ENCODE data around the gene PIK3R2. TPM values are rescaled to one million over a fixed set of nuclear protein-coding genes. Genes with fewer than 3 reads are reported as not detected.
A peak's percentile ranks its signal among the peaks of the same experiment; 100 is the strongest.
"Not testable (repeated sequence)": the region's sequence is repeated elsewhere in the genome, so short reads cannot be mapped to it uniquely, and the experiment has no call there.

Gene PIK3R2
- 38.1 and 41.9 TPM in 2 replicates for total RNA-seq (2021)
- Bru-seq, nascent RNA = percentile 43 among the genes with signal in this experiment
- BruChase-seq, experiment 1, labeled RNA remaining after a 2-hour chase = percentile 56 among the genes with signal in this experiment
- BruChase-seq, experiment 2, labeled RNA remaining after a 6-hour chase = percentile 76 among the genes with signal in this experiment
- long read RNA-seq, full-length matches to known transcripts = 136 of 173 reads
- long read RNA-seq, partial matches to known transcripts = 16 of 173 reads
- long read RNA-seq, other reads (novel, unspliced or antisense) = 21 of 173 reads

- DNase-seq (ENCODE audit: low spot score) = peak; percentile 99
- peaks cover 10% of the 10 kb centered on the region for H3K36me3 ChIP-seq (ENCODE audit: insufficient read depth, low read length, poor library complexity, severe bottlenecking)
- POLR2A ChIA-PET (ENCODE audit: low non-redundant PET) = interaction anchor here (0.6 kb wide), 1 partner anchor 633 kb away, joined by 7 read pairs; no protein-coding TSS in a partner anchor
- BruUV-seq (replicated peaks) = no TSS peak
- intact Hi-C loops (cut with micrococcal nuclease; ENCODE audit: unreplicated experiment) = loop anchor here (2.0 to 5.0 kb wide), 4 partner anchors 40 to 169 kb away; partner anchors contain the start of genes ARRDC2, LSM4 and MPV17L2
- H3K27me3 ChIP-seq (replicated peaks; ENCODE audit: insufficient read depth, low read depth, low read length, poor library complexity) = no peaks in the 10 kb centered on the region
- TF ChIP-seq CTCF (conservative IDR thresholded peaks at IDR 0.05; ENCODE audit: low read depth, low read length) (peak; percentile 48; the same call in 1 of the 2 replicates), EZH2 (IDR thresholded peaks at IDR 0.05; ENCODE audit: borderline replicate concordance, low read depth, low read length, poor library complexity, severe bottlenecking) (no peak)
- CTCF ChIA-PET = interaction anchor here (0.6 to 2.0 kb wide), 3 partner anchors 8 to 658 kb away, joined by 3 to 11 read pairs (median 3); no protein-coding TSS in a partner anchor
- H3K4me1 ChIP-seq (ENCODE audit: insufficient read depth, low read length, poor library complexity, severe bottlenecking) = peaks cover 7% of the 10 kb centered on the region
- H3K9me3 ChIP-seq (ENCODE audit: low read depth, low read length, poor library complexity, severe bottlenecking) = no peaks in the 10 kb centered on the region
- H3K4me3 ChIP-seq (ENCODE audit: low read depth, low read length, poor library complexity, severe bottlenecking) = peak within 1 kb of the TSS; percentile 96
- peak within 1 kb of the TSS; percentile 93 for H3K27ac ChIP-seq (ENCODE audit: low read depth, low read length, poor library complexity, severe bottlenecking)
Measured at GRCh38 chr19:18152817-18153555, at the start of gene PIK3R2. Gene PIK3R2 (plus strand): TSS chr19:18153163. CDS start chr19:18155880, 2,717 bp downstream.

- no peak overlapping the region for H3K27ac ChIP-seq (ENCODE audit: low read depth, low read length, poor library complexity, severe bottlenecking)
Measured at GRCh38 chr19:18104793-18105131, 48.2 kb upstream of the PIK3R2 start.

GRCh38 chr19:18105259-18105658 is 47.7 kb upstream of the PIK3R2 start:
- BruUV-seq (replicated peaks); POLR2A ChIA-PET (ENCODE audit: low non-redundant PET): not testable (repeated sequence)

More at GRCh38 chr19:18104793-18105131, 48.2 kb upstream of the PIK3R2 start:
- Histone ChIP-seq H3K36me3 (ENCODE audit: insufficient read depth, low read length, poor library complexity, severe bottlenecking) (no peaks in the 10 kb centered on the region), H3K27me3 (replicated peaks; ENCODE audit: insufficient read depth, low read depth, low read length, poor library complexity) (peaks cover under 1% of the 10 kb centered on the region), H3K9me3 (ENCODE audit: low read depth, low read length, poor library complexity, severe bottlenecking) (no peaks in the 10 kb centered on the region), H3K4me1 (ENCODE audit: insufficient read depth, low read length, poor library complexity, severe bottlenecking) (peaks cover 9% of the 10 kb centered on the region), H3K4me3 (ENCODE audit: low read depth, low read length, poor library complexity, severe bottlenecking) (peak overlapping the region; percentile 38)
- POLR2A ChIA-PET (ENCODE audit: low non-redundant PET) = no interaction called here
- DNase-seq (ENCODE audit: low spot score) = no peak
- CTCF ChIA-PET = interaction anchor here (0.9 kb wide), 1 partner anchor 8 kb away, joined by 4 read pairs; no protein-coding TSS in a partner anchor
- TF ChIP-seq CTCF (conservative IDR thresholded peaks at IDR 0.05; ENCODE audit: low read depth, low read length) = no peak
- intact Hi-C loops (cut with micrococcal nuclease; ENCODE audit: unreplicated experiment) = no loop called here
- BruUV-seq (replicated peaks) = no TSS peak

More at GRCh38 chr19:18105259-18105658, 47.7 kb upstream of the PIK3R2 start:
- H3K27me3 ChIP-seq (replicated peaks; ENCODE audit: insufficient read depth, low read depth, low read length, poor library complexity); DNase-seq (ENCODE audit: low spot score); CTCF ChIA-PET; H3K4me3 ChIP-seq (ENCODE audit: low read depth, low read length, poor library complexity, severe bottlenecking); H3K27ac ChIP-seq (ENCODE audit: low read depth, low read length, poor library complexity, severe bottlenecking); H3K36me3 ChIP-seq (ENCODE audit: insufficient read depth, low read length, poor library complexity, severe bottlenecking); H3K9me3 ChIP-seq (ENCODE audit: low read depth, low read length, poor library complexity, severe bottlenecking); intact Hi-C loops (cut with micrococcal nuclease; ENCODE audit: unreplicated experiment); H3K4me1 ChIP-seq (ENCODE audit: insufficient read depth, low read length, poor library complexity, severe bottlenecking): not testable (repeated sequence)

Measured in A673 (cell line).